Muscle layer of duodenum (tissue), 2 donors: ENCODE data around the gene TIAM2.
"Not testable (repeated sequence)": the region's sequence is repeated elsewhere in the genome, so short reads cannot be mapped to it uniquely, and the experiment has no call there.

Experiments used
- H3K27ac ChIP-seq: one replicate; pipeline ENCODE4 v1.7.0; 2013; ENCODE audit warnings: mild to moderate bottlenecking, low read length
- H3K27me3 ChIP-seq: one replicate; pipeline ENCODE4 v1.7.0; 2013; ENCODE audit warnings: low read depth, mild to moderate bottlenecking, control low read depth, low read length
- H3K36me3 ChIP-seq, 2 donors: one replicate each; pipeline ENCODE4 v1.7.0; 2013; ENCODE audit warnings: low read length in 2 of 2, control low read depth in 1 of 2, mild to moderate bottlenecking in 1 of 2; ENCODE audit not compliant: insufficient read depth in 2 of 2, control insufficient read depth in 1 of 2
- H3K4me1 ChIP-seq, 2 donors: one replicate each; pipeline ENCODE4 v1.7.0; 2013; ENCODE audit warnings: low read length in 2 of 2, mild to moderate bottlenecking in 2 of 2, control low read depth in 1 of 2, moderate library complexity in 1 of 2; ENCODE audit not compliant: insufficient read depth in 2 of 2, control insufficient read depth in 1 of 2
- H3K4me3 ChIP-seq, 2 donors: one replicate each; pipeline ENCODE4 v1.7.0; 2013; ENCODE audit warnings: low read length in 2 of 2, low read depth in 1 of 2, mild to moderate bottlenecking in 1 of 2
- H3K9me3 ChIP-seq, 2 donors: one replicate each; pipeline ENCODE4 v1.7.0; 2013; ENCODE audit warnings: low read length in 2 of 2, control low read depth in 1 of 2, mild to moderate bottlenecking in 1 of 2; ENCODE audit not compliant: control insufficient read depth in 1 of 2
- donor health status: healthy.

TIAM2 gene

DNA sequence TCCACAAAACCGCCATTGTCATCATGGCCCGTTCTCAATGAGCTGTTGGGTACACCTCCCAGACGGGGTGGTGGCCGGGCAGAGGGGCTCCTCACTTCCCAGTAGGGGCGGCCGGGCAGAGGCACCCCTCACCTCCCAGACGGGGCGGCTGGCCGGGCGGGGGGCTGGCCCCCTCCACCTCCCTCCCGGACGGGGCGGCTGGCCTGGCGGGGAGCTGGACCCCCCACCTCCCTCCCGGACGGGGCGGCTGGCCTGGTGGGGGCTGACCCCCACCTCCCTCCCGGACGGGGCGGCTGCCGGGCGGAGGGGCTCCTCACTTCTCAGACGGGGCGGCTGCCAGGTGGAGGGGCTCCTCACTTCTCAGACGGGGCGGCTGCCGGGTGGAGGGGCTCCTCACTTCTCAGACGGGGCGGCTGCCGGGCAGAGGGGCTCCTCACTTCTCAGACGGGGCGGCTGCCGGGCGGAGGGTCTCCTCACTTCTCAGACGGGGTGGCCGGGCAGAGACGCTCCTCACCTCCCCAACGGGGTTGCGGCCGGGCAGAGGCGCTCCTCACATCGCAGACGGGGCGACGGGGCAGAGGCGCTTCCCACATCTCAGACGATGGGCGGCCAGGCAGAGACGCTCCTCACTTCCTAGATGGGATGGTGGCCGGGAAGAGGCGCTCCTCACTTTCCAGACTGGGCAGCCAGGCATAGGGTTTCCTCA lies 28.9 kb upstream of the TIAM2 start:
- not testable (repeated sequence) for H3K27me3 ChIP-seq, H3K9me3 ChIP-seq

DNA sequence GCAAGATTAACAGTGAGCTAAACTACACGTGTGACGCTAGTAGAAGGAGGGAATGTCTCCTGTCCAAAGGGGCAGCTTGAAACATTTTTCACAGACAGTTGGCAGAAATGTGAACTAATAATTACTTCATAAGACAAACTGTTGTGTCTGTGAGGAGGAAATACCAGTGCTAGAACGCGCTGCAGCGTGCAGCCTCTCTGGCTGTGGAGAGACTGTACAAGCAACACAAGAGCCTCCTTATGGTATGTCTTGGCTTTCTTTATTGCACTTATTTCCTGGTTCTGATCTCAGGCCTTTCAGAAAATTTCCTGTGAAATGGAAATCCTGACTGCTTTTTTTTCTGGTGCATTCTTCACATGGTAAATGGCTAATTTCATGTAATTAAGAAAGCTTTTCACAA lies 25.3 kb upstream of the TIAM2 start:
- no peaks in the 10 kb centered on the region for H3K36me3 ChIP-seq

More for the DNA sequence above, 28.9 kb upstream of the TIAM2 start:
- H3K36me3 ChIP-seq, H3K4me1 ChIP-seq, H3K4me3 ChIP-seq, H3K27ac ChIP-seq: not testable (repeated sequence)

DNA sequence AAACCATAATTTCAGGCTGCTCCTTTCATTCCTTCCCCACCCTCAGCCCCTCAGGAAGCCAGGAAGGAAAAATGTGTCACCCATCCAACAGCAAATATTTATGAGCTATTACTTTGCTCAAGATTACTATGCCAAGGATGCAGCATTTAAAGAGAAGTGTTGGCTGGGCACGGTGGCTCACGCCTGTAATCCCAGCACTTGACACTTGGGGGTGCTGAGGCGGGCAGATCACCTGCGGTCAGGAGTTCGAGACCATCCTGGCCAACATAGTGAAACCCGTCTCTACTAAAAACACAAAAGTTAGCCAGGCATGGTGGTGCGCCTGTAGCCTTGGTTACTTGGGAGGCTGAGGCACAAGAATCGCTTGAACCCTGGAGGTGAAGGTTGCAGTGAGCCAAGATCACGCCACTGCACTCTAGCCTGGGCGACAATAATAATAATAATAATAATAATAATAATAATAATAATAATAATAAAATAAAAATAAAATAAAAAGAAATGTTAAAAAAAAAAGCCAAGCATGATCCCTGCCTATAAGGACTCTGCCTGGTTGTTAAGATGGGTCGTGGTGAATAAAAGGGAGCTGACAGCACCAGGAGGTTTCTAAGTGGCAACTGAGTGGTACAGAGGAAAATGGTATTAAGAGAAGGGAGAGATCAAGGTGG lies 20.5 kb upstream of the TIAM2 start:
- no peaks in the 10 kb centered on the region for H3K36me3 ChIP-seq

More for the DNA sequence above, 25.3 kb upstream of the TIAM2 start:
- Histone ChIP-seq H3K4me1 (no peaks in the 10 kb centered on the region), H3K4me3 (no peak overlapping the region), H3K9me3 (no peaks in the 10 kb centered on the region), H3K27me3 (no peaks in the 10 kb centered on the region), H3K27ac (no peak overlapping the region)

DNA sequence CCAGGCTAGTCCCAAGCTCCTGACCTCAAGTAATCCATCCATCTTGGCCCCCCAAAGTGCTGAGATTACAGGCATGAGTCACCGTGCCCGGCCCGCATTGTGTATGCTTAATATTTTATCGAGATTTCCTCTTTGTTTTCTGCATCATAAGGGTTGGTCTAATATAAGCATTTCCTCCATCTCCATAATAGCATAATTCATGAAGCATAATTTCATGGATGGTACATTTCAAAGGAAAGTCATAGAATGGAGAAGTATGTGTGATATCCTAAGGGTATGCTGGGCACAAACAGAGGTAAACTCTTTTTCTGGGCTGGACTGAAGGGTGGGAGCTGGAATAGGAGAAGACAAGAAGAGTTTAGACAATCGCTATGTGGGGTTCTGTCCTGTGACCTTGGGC lies 17.5 kb upstream of the TIAM2 start:
- Histone ChIP-seq H3K27me3 (no peaks in the 10 kb centered on the region), H3K9me3 (no peaks in the 10 kb centered on the region), H3K4me1 (no peaks in the 10 kb centered on the region), H3K4me3 (no peak overlapping the region), H3K27ac (no peak overlapping the region), H3K36me3 (no peaks in the 10 kb centered on the region)

More for the DNA sequence above, 20.5 kb upstream of the TIAM2 start:
- Histone ChIP-seq H3K9me3 (no peaks in the 10 kb centered on the region), H3K4me1 (no peaks in the 10 kb centered on the region), H3K27me3 (no peaks in the 10 kb centered on the region), H3K4me3 (no peak overlapping the region), H3K27ac (no peak overlapping the region)

DNA sequence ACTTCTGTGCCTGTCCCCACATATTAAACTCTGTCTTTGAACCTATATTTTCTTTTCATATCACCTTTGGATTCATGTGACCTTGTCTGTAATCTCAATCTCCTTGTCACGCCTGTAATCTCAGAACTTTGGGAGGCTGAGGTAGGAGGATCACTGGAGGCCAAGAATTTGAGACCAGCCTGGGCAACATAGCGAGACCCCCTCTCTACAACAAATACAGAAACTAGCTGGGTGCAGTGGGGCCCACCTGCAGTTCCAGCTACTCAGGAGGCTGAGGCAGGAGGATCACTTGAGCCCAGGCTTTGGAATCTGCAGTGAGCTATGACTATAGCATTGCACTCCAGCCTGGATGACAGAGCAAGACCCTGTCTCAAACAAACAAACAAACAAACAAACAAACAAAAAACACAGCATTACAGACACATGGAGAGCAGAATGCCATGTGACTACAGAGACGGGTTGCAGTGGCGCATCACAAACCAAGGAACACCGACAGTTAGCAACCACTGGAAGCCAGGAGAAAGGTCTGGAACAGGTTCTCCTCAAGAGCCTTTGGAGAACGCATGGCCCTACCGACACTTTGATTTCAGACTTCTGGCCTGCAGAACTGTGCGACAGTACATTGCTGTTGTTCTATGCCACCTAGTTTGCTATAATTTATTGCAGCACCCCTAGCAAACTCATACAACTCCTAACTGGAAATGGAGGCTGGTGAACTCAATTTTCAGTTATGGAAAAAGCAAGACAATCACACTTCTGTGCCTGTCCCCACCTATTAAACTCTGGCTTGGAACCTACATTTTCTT lies 14.6 kb upstream of the TIAM2 start:
- H3K4me3 ChIP-seq: no peak overlapping the region
- H3K9me3 ChIP-seq: no peaks in the 10 kb centered on the region
- no peaks in the 10 kb centered on the region for H3K36me3 ChIP-seq
- H3K27me3 ChIP-seq: no peaks in the 10 kb centered on the region
- no peak overlapping the region for H3K27ac ChIP-seq
- H3K4me1 ChIP-seq: no peaks in the 10 kb centered on the region

DNA sequence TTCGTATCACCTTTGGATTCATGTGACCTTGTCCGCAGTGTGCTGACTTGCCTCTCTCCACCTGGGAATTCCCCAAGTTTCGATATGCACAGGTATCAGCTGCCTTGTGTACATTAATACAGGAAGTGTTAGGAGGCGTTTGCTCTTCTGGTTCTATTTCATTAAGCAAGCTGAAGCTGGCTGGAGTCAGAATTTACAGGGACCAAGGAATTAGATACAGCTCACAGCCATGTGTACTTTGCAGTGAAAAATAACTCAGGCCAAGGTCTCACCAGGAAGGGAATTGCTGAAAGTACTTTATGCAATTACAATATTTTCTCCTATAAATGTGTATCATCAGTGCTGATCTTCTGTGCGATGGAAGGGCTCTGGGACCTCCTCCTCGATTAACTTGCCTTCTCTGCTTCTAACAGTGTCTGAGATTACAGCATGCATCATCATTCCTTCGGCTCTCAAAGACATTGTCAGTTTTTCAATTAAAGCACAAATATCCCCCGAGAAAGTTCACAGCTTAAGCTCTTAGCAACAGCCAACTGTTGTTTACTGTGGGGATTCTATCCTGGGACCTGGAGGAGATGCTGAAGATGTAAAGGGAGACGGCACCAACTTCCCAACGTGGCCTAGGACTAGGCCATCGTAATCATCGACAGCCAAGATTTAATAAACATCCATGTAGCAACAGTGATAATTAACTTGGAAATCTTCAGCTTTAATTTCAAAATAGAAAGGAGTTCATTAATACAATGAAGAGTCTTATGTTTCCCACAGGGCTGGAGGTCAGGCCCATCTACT lies 13.8 kb upstream of the TIAM2 start:
- Histone ChIP-seq H3K27ac (no peak overlapping the region), H3K27me3 (no peaks in the 10 kb centered on the region), H3K4me3 (no peak overlapping the region), H3K36me3 (no peaks in the 10 kb centered on the region), H3K4me1 (no peaks in the 10 kb centered on the region), H3K9me3 (no peaks in the 10 kb centered on the region)

DNA sequence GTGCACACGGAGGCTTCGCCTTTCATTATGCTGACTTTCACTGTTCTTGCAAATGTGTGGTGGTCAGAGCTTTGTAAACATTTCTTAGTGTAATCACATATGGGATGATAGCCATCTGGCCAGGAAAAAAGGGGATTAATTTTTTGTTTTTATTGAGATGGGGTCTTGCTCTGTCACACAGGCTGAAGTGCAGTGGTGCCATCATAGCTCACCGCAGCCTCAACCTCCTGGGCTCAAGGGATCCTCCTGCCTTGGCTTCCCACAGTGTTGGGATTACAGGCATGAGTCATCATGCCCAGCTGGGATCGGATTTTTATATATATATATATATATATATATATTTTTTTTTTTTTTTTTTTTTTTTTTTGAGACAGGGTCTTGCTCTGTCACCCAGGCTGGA lies 11.0 kb upstream of the TIAM2 start:
- Histone ChIP-seq H3K4me1 (no peaks in the 10 kb centered on the region), H3K27me3 (no peaks in the 10 kb centered on the region), H3K4me3 (no peak overlapping the region)

DNA sequence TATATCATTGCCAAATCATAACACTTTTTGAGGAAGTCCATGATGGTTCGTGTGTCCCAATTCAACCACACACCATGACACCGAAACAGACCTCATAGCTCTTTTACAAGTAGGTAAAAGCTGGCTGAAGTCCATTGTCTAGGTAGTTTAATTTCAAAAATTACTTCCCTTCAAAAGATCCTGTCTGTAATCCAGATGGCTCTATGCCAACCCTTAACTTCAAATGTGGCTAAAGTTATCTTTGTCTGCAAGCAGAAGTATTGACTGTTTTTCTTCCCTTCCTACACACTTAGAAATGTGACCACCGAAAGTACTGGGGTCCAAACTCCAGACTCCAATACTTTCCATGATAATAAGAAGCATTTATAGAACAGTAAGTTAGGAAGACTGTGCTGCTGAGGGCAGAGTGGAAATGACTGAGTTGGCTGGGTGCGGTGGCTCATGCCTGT lies 8.3 kb upstream of the TIAM2 start:
- Histone ChIP-seq H3K4me3 (no peak overlapping the region), H3K27ac (no peak overlapping the region), H3K9me3 (no peaks in the 10 kb centered on the region), H3K27me3 (no peaks in the 10 kb centered on the region), H3K36me3 (no peaks in the 10 kb centered on the region), H3K4me1 (no peaks in the 10 kb centered on the region)

More for the DNA sequence above, 11.0 kb upstream of the TIAM2 start:
- no peaks in the 10 kb centered on the region for H3K36me3 ChIP-seq
- H3K9me3 ChIP-seq: no peaks in the 10 kb centered on the region
- no peak overlapping the region for H3K27ac ChIP-seq

DNA sequence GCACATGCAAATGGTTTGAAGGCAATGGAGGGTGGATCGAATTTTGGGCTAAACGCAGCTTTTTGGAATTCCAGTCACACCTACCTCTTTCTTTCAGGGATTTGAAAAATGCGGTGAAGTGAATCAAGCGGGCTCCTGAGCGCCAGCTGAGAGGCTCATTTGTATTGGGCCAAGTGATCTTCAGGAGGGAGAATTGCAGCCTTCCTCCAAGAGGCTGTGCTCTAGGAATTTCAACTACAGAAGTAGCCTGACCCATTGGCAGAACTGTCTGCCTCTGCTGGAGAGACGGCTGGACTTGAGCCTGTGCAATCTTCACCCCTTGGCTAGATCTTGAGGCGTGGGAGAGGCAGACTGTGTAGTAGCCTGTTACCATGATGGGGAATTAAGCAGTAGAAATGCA lies 5.7 kb upstream of the TIAM2 start:
- H3K27ac ChIP-seq: no peak overlapping the region
- no peaks in the 10 kb centered on the region for H3K9me3 ChIP-seq
- H3K27me3 ChIP-seq: no peaks in the 10 kb centered on the region
- no peaks in the 10 kb centered on the region for H3K4me1 ChIP-seq
- no peaks in the 10 kb centered on the region for H3K36me3 ChIP-seq
- no peak overlapping the region for H3K4me3 ChIP-seq

DNA sequence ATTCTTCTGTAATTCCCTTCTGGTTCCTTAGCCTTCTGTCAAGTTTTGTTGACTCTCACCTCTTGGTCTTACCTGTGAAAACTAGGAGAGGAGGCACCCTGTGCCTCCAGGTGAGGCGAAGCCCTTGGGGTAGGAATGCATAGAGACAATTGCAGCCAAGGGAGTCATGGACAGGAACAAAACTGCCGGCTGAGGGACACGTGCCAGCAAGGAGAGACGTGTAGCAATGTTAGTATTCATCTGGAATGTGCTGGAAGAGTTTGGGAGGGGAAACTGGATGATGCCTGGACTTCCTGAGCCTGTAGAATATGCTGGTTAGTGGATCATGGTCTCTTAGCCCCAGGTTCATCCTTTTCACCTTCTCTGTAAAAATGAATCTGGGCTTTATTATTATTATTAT lies 3.9 kb upstream of the TIAM2 start:
- H3K27me3 ChIP-seq: no peaks in the 10 kb centered on the region
- no peaks in the 10 kb centered on the region for H3K9me3 ChIP-seq
- H3K36me3 ChIP-seq: no peaks in the 10 kb centered on the region
- no peak overlapping the region for H3K4me3 ChIP-seq
- peaks cover 0 to 8% of the 10 kb centered on the region in 2 donors for H3K4me1 ChIP-seq
- no peak overlapping the region for H3K27ac ChIP-seq

DNA sequence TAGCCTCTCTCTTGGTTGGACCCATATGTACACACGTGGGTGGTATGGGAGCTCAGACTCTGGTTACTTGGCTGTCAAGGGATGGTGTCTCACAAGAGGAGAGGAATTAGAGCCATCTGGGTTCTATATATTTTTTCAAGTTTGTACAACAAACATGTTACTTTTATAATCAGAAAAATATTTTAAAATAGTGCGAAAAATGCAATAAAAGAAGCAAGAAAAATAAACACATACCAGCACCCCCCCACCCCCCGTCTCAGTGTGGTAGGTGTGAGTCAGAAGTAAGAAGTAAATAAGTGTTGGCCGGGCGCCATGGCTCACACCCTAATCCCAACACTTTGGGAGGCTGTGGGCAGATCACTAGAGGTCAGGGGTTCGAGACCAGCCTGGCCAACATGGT lies 2.1 kb upstream of the TIAM2 start:
- H3K4me3 ChIP-seq: no peak overlapping the region

More for the DNA sequence above, 2.1 kb upstream of the TIAM2 start:
- Histone ChIP-seq H3K27me3 (no peaks in the 10 kb centered on the region), H3K4me1 (peaks cover 0 to 8% of the 10 kb centered on the region in 2 donors), H3K27ac (no peak overlapping the region), H3K9me3 (no peaks in the 10 kb centered on the region), H3K36me3 (no peaks in the 10 kb centered on the region)
